ENCODE results near the gene ZFYVE21. TPM values are rescaled to one million over a fixed set of nuclear protein-coding genes. Genes with fewer than 3 reads are reported as not detected.

Gene ZFYVE21
- total RNA-seq, 1 experiment from 2014 or later = 59.7 TPM

DNA sequence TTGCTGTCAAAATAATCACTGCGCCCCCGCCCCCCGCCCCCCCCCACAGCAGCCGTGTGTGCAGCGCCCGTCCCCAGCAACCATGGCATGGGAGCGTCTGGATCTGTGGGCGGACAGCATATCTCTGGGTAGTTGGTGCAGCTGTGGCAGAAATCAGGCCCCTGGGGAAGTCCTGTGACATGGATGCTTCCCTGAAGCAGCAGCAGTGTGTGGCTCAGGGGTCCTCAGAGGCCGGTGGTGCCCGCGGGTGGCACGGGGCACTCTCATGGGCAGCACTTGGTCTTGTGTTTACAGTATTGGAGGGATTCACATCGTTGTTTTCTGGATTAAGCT is 19.6 kb upstream of the ZFYVE21 start:
- H3K36me3 Mint-ChIP-seq = peaks cover 7% of the 10 kb centered on the region; the same call in 1 of the 2 replicates
- ChIA-PET POLR2A (no interaction called here), CTCF (no interaction called here)
- H3K27ac Mint-ChIP-seq = peak overlapping the region; percentile 74
- no peak for TF ChIP-seq EMX1 (CRISPR knock-in tag; IDR thresholded peaks at IDR 0.05)
- no peak for TF ChIP-seq TCF7 (CRISPR knock-in tag; IDR thresholded peaks at IDR 0.05; ENCODE audit: low read depth)
- TF ChIP-seq FOXK1 (CRISPR knock-in tag; IDR thresholded peaks at IDR 0.05) = no peak
- TF ChIP-seq, protein P1, sequence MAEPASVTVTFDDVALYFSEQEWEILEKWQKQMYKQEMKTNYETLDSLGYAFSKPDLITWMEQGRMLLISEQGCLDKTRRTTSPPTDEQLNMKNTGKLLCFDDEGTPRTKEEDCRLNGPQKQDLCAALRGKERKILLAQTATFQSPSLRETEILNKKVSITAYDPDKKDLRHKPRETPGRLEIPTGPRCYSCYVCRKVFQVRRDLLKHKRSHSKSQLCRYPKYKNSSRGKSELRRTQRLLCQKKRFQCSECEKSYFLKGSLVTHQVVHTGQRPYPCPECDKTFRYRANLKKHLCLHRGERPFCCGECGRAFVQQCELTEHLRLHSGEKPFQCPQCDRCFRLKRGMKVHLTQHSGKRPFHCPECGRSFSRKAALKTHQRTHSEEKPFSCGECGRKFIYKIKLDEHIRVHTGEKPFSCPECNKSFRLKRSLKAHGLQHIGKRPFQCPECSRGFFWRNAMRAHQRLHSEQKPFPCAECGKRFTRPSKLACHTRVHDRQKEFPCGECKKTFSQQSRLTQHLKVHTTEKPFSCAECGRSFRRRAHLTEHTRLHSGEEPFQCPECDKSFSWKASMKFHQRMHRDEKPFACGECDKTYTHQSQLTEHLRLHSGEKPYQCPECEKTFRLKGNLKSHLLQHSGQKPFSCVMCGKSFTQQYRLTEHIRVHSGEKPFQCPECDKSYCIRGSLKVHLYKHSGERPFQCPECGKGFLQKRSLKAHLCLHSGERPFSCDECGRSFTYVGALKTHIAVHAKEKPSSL (CRISPR knock-in tag; conservative IDR thresholded peaks at IDR 0.05) = no peak
- TF ChIP-seq, protein P2, sequence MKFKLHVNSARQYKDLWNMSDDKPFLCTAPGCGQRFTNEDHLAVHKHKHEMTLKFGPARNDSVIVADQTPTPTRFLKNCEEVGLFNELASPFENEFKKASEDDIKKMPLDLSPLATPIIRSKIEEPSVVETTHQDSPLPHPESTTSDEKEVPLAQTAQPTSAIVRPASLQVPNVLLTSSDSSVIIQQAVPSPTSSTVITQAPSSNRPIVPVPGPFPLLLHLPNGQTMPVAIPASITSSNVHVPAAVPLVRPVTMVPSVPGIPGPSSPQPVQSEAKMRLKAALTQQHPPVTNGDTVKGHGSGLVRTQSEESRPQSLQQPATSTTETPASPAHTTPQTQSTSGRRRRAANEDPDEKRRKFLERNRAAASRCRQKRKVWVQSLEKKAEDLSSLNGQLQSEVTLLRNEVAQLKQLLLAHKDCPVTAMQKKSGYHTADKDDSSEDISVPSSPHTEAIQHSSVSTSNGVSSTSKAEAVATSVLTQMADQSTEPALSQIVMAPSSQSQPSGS (CRISPR knock-in tag; IDR thresholded peaks at IDR 0.05; ENCODE audit: borderline replicate concordance, low read depth) = no peak
- TF ChIP-seq, protein P3, sequence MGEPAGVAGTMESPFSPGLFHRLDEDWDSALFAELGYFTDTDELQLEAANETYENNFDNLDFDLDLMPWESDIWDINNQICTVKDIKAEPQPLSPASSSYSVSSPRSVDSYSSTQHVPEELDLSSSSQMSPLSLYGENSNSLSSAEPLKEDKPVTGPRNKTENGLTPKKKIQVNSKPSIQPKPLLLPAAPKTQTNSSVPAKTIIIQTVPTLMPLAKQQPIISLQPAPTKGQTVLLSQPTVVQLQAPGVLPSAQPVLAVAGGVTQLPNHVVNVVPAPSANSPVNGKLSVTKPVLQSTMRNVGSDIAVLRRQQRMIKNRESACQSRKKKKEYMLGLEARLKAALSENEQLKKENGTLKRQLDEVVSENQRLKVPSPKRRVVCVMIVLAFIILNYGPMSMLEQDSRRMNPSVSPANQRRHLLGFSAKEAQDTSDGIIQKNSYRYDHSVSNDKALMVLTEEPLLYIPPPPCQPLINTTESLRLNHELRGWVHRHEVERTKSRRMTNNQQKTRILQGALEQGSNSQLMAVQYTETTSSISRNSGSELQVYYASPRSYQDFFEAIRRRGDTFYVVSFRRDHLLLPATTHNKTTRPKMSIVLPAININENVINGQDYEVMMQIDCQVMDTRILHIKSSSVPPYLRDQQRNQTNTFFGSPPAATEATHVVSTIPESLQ (CRISPR knock-in tag; IDR thresholded peaks at IDR 0.05) = no peak
- TF ChIP-seq ESRRA (CRISPR knock-in tag; IDR thresholded peaks at IDR 0.05; ENCODE audit: borderline replicate concordance) = no peak
- TF ChIP-seq TP53 (CRISPR knock-in tag; IDR thresholded peaks at IDR 0.05) = no peak
- no peak for TF ChIP-seq GTF2I (CRISPR knock-in tag; conservative IDR thresholded peaks at IDR 0.05)
- no peak for TF ChIP-seq ZNF219 (CRISPR knock-in tag; IDR thresholded peaks at IDR 0.05; ENCODE audit: borderline replicate concordance)
- TF ChIP-seq, protein P4, sequence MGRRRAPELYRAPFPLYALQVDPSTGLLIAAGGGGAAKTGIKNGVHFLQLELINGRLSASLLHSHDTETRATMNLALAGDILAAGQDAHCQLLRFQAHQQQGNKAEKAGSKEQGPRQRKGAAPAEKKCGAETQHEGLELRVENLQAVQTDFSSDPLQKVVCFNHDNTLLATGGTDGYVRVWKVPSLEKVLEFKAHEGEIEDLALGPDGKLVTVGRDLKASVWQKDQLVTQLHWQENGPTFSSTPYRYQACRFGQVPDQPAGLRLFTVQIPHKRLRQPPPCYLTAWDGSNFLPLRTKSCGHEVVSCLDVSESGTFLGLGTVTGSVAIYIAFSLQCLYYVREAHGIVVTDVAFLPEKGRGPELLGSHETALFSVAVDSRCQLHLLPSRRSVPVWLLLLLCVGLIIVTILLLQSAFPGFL (CRISPR knock-in tag; IDR thresholded peaks at IDR 0.05; ENCODE audit: borderline replicate concordance) = no peak
- no peak for TF ChIP-seq GRHL2 (CRISPR knock-in tag; IDR thresholded peaks at IDR 0.05; ENCODE audit: insufficient replicate concordance, severe bottlenecking)
- ATAC-seq (no peak), DNase-seq (ENCODE audit: low spot score) (no peak)
- no peaks in the 10 kb centered on the region for H3K9me3 Mint-ChIP-seq
- peaks cover 13% of the 10 kb centered on the region for H3K4me1 Mint-ChIP-seq
- no peak overlapping the region for H3K4me3 Mint-ChIP-seq
- H3K27me3 Mint-ChIP-seq (ENCODE audit: low read depth) = no peaks in the 10 kb centered on the region

DNA sequence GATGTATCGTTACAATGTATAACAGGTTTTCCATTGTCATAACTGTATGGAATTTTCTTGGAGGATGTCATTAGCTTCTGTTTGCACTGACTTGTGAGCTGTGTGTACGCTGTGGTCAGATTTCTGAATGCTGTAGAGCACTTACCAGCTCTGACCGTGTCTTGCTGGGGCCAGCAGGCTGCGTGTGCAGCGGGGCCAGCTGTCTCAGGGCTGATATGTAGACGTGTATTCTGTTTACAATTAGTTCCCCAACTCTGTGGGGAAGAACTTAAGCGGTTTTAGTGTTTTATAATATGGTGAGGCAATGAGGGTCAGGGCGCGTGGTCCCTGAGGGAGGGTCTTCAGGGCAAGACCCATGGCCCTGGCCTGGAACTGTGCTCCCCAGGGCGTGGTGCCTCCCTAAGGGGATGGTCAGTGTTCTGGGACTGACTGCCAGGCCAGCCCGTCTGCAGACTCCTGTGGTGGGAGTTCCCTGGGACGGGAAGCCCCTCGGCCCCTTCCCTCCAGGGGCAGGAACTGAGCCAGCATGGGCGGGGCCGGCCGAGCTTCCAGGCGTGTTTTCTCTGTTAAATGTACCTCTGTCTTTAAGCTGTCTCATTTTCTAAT is 19.0 kb upstream of the ZFYVE21 start:
- no peak for DNase-seq (ENCODE audit: low spot score)
- CTCF ChIA-PET = interaction anchor here (0.6 kb wide), 1 partner anchor 783 kb away, joined by 4 read pairs; no protein-coding TSS in a partner anchor
- TF ChIP-seq CBFB (CRISPR knock-in tag; IDR thresholded peaks at IDR 0.05; ENCODE audit: low read depth) (no peak), TCF7 (CRISPR knock-in tag; IDR thresholded peaks at IDR 0.05; ENCODE audit: low read depth) (no peak), ZNF423 (CRISPR knock-in tag; IDR thresholded peaks at IDR 0.05) (no peak), ETV6 (CRISPR knock-in tag; IDR thresholded peaks at IDR 0.05) (no peak), NFATC4 (CRISPR knock-in tag; IDR thresholded peaks at IDR 0.05) (no peak), ZNF232 (CRISPR knock-in tag; IDR thresholded peaks at IDR 0.05) (no peak), NR2C2 (CRISPR knock-in tag; IDR thresholded peaks at IDR 0.05) (no peak), ATF1 (CRISPR knock-in tag; IDR thresholded peaks at IDR 0.05) (no peak)
- TF ChIP-seq, protein P5, sequence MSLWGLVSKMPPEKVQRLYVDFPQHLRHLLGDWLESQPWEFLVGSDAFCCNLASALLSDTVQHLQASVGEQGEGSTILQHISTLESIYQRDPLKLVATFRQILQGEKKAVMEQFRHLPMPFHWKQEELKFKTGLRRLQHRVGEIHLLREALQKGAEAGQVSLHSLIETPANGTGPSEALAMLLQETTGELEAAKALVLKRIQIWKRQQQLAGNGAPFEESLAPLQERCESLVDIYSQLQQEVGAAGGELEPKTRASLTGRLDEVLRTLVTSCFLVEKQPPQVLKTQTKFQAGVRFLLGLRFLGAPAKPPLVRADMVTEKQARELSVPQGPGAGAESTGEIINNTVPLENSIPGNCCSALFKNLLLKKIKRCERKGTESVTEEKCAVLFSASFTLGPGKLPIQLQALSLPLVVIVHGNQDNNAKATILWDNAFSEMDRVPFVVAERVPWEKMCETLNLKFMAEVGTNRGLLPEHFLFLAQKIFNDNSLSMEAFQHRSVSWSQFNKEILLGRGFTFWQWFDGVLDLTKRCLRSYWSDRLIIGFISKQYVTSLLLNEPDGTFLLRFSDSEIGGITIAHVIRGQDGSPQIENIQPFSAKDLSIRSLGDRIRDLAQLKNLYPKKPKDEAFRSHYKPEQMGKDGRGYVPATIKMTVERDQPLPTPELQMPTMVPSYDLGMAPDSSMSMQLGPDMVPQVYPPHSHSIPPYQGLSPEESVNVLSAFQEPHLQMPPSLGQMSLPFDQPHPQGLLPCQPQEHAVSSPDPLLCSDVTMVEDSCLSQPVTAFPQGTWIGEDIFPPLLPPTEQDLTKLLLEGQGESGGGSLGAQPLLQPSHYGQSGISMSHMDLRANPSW (CRISPR knock-in tag; conservative IDR thresholded peaks at IDR 0.05; ENCODE audit: low read depth) = no peak
- TF ChIP-seq, protein P6, sequence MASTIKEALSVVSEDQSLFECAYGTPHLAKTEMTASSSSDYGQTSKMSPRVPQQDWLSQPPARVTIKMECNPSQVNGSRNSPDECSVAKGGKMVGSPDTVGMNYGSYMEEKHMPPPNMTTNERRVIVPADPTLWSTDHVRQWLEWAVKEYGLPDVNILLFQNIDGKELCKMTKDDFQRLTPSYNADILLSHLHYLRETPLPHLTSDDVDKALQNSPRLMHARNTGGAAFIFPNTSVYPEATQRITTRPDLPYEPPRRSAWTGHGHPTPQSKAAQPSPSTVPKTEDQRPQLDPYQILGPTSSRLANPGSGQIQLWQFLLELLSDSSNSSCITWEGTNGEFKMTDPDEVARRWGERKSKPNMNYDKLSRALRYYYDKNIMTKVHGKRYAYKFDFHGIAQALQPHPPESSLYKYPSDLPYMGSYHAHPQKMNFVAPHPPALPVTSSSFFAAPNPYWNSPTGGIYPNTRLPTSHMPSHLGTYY (CRISPR knock-in tag; IDR thresholded peaks at IDR 0.05) = no peak
- TF ChIP-seq, protein P7, sequence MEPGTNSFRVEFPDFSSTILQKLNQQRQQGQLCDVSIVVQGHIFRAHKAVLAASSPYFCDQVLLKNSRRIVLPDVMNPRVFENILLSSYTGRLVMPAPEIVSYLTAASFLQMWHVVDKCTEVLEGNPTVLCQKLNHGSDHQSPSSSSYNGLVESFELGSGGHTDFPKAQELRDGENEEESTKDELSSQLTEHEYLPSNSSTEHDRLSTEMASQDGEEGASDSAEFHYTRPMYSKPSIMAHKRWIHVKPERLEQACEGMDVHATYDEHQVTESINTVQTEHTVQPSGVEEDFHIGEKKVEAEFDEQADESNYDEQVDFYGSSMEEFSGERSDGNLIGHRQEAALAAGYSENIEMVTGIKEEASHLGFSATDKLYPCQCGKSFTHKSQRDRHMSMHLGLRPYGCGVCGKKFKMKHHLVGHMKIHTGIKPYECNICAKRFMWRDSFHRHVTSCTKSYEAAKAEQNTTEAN (CRISPR knock-in tag; IDR thresholded peaks at IDR 0.05) = no peak

More for the DNA sequence above, 19.0 kb upstream of the ZFYVE21 start:
- peak overlapping the region; percentile 81; the same call in 1 of the 2 replicates for H3K27ac Mint-ChIP-seq
- POLR2A ChIA-PET = no interaction called here
- no peak overlapping the region for H3K4me3 Mint-ChIP-seq
- H3K9me3 Mint-ChIP-seq = no peaks in the 10 kb centered on the region
- no peak for ATAC-seq
- H3K4me1 Mint-ChIP-seq = peaks cover 13% of the 10 kb centered on the region
- H3K27me3 Mint-ChIP-seq (ENCODE audit: low read depth) = no peaks in the 10 kb centered on the region
- H3K36me3 Mint-ChIP-seq = peaks cover 7% of the 10 kb centered on the region; the same call in 1 of the 2 replicates
